ENCODE measurements around the gene NFATC1.

Gene NFATC1

GRCh38 chr18:79559436-79559835 lies 163.7 kb downstream of the NFATC1 start:
- TF ChIP-seq CTCF (conservative IDR thresholded peaks at IDR 0.05) (no peak), ZFX (IDR thresholded peaks at IDR 0.05) (no peak)
- no peak overlapping the region for H3K27ac ChIP-seq

GRCh38 chr18:79560042-79560860 lies 164.5 kb downstream of the NFATC1 start:
- TF ChIP-seq ZFX (IDR thresholded peaks at IDR 0.05) (no peak), CTCF (conservative IDR thresholded peaks at IDR 0.05) (no peak)

GRCh38 chr18:79560861-79561210 lies 165.1 kb downstream of the NFATC1 start:
- no peak overlapping the region for H3K27ac ChIP-seq
- TF ChIP-seq ZFX (IDR thresholded peaks at IDR 0.05) (no peak), CTCF (conservative IDR thresholded peaks at IDR 0.05) (no peak)

More at GRCh38 chr18:79560042-79560860, 164.5 kb downstream of the NFATC1 start:
- H3K27ac ChIP-seq, result no peak overlapping the region

GRCh38 chr18:79563949-79564348 lies 168.2 kb downstream of the NFATC1 start:
- H3K27ac ChIP-seq, result no peak overlapping the region
- TF ChIP-seq CTCF (conservative IDR thresholded peaks at IDR 0.05) (no peak), ZFX (IDR thresholded peaks at IDR 0.05) (no peak)

GRCh38 chr18:79564441-79564840 lies 168.7 kb downstream of the NFATC1 start:
- no peak overlapping the region for H3K27ac ChIP-seq
- no peak for TF ChIP-seq ZFX (IDR thresholded peaks at IDR 0.05)
- TF ChIP-seq CTCF (conservative IDR thresholded peaks at IDR 0.05), result no peak

GRCh38 chr18:79566771-79567431 lies 171.2 kb downstream of the NFATC1 start:
- no peak for TF ChIP-seq CTCF (conservative IDR thresholded peaks at IDR 0.05)
- TF ChIP-seq ZFX (IDR thresholded peaks at IDR 0.05), result no peak
- no peak overlapping the region for H3K27ac ChIP-seq

- TF ChIP-seq ZFX (IDR thresholded peaks at IDR 0.05) (no peak), CTCF (conservative IDR thresholded peaks at IDR 0.05) (no peak)
- no peak overlapping the region for H3K27ac ChIP-seq
Measured at GRCh38 chr18:79567481-79568147, 171.9 kb downstream of the NFATC1 start.

All from C4-2B (cell line).